SK-N-SH (cell line): ENCODE measurements around the gene C1orf210. TPM values are rescaled to one million over a fixed set of nuclear protein-coding genes. Genes with fewer than 3 reads are reported as not detected.

Experiments used
- CTCF ChIA-PET: fragments of 300-600, 350-600 bp; formaldehyde crosslinking; extraction: SDS; loops from one replicate; lab custom pipeline; 2021; lab: Yijun Ruan, JAX
- POLR2A ChIA-PET: fragments of 350-600 bp; sonication (Branson Sonifier 250); formaldehyde crosslinking; extraction: SDS; loops from one replicate; lab custom pipeline; 2020; ENCODE audit warnings: antibody characterized with exemption, inconsistent platforms; lab: Yijun Ruan, JAX
- DNase-seq: peaks from one replicate; pipeline ENCODE4 v3.0.0; 2012
- H2AFZ ChIP-seq: fragments of 200-600 bp; sonication (generic); 2 replicates; pipeline ENCODE4 v1.8.1; 2016; ENCODE audit warnings: antibody characterized with exemption, mild to moderate bottlenecking, low read depth
- H3F3A ChIP-seq: fragments of 200-600 bp; sonication (generic); replicated peaks from 2 replicates; pipeline ENCODE3; 2016; ENCODE audit warnings: antibody characterized with exemption, mild to moderate bottlenecking; ENCODE audit not compliant: insufficient read depth
- H3K27ac ChIP-seq, 2 experiments: fragments of 200-500 bp in 1 of 2; fragments of 200-600 bp in 1 of 2; sonication (Bioruptor generic) in 1 of 2; sonication (generic), shearing (Covaris generic) in 1 of 2; 2 replicates each; pipeline versions ENCODE4 v1.5.1 to v1.6.1; 2014 to 2016; ENCODE audit warnings: low read depth in 2 of 2, inconsistent platforms in 1 of 2, low read length in 1 of 2, mild to moderate bottlenecking in 1 of 2, mixed read lengths in 1 of 2
- H3K27me3 ChIP-seq: fragments of 200-600 bp; sonication (generic), shearing (Covaris generic); 2 replicates; pipeline ENCODE4 v1.6.1; 2016; ENCODE audit warnings: mixed run types; ENCODE audit not compliant: insufficient read depth
- H3K36me3 ChIP-seq, 2 experiments: fragments of 200-500 bp in 1 of 2; fragments of 200-600 bp in 1 of 2; sonication (Bioruptor generic) in 1 of 2; sonication (generic) in 1 of 2; replicated peaks in 1 of 2; 2 replicates each; pipeline versions ENCODE3 to v1.5.1; 2014 to 2016; ENCODE audit warnings: low read length in 1 of 2, mild to moderate bottlenecking in 1 of 2; ENCODE audit not compliant: insufficient read depth in 2 of 2, control insufficient read depth in 1 of 2
- H3K4me1 ChIP-seq, 2 experiments: fragments of 200-500 bp in 1 of 2; fragments of 200-600 bp in 1 of 2; sonication (Bioruptor generic) in 1 of 2; sonication (generic), shearing (Covaris generic) in 1 of 2; 2 replicates each; pipeline versions ENCODE4 v1.5.1 to v1.6.1; 2014 to 2016; ENCODE audit warnings: low read depth in 1 of 2, low read length in 1 of 2, mixed run types in 1 of 2; ENCODE audit not compliant: insufficient read depth in 2 of 2, control insufficient read depth in 1 of 2
- H3K4me2 ChIP-seq: fragments of 200-600 bp; sonication (generic), shearing (Covaris generic); 2 replicates; pipeline ENCODE4 v1.6.1; 2017; ENCODE audit warnings: mixed run types
- H3K4me3 ChIP-seq, 2 experiments: fragments of 200-500 bp in 1 of 2; fragments of 200-600 bp in 1 of 2; sonication (Bioruptor generic) in 1 of 2; sonication (generic), shearing (Covaris generic) in 1 of 2; 2 replicates each; pipeline versions ENCODE4 v1.5.1 to v1.8.1; 2014 to 2016; ENCODE audit warnings: low read depth in 2 of 2, inconsistent platforms in 1 of 2, low read length in 1 of 2, mild to moderate bottlenecking in 1 of 2, mixed read lengths in 1 of 2, moderate library complexity in 1 of 2
- H3K79me2 ChIP-seq: fragments of 200-600 bp; sonication (generic); 2 replicates; pipeline ENCODE4 v1.8.1; 2017; ENCODE audit warnings: mild to moderate bottlenecking; ENCODE audit not compliant: insufficient read depth
- H3K9ac ChIP-seq: fragments of 200-600 bp; sonication (generic); 2 replicates; pipeline ENCODE4 v1.6.1; 2017; ENCODE audit warnings: mixed run types
- H3K9me2 ChIP-seq: fragments of 200-600 bp; sonication (generic); 2 replicates; pipeline ENCODE4 v1.6.1; 2017; ENCODE audit warnings: mixed run types
- H3K9me3 ChIP-seq: fragments of 200-600 bp; sonication (generic); 2 replicates; pipeline ENCODE4 v1.6.1; 2017; ENCODE audit warnings: mixed run types, mild to moderate bottlenecking, moderate library complexity
- H4K20me1 ChIP-seq: fragments of 200-600 bp; sonication (generic); 2 replicates; pipeline ENCODE4 v1.6.1; 2017; ENCODE audit warnings: mild to moderate bottlenecking, mixed run types; ENCODE audit not compliant: insufficient read depth
- GATA2 ChIP-seq: sonication (generic); formaldehyde crosslinking; IDR thresholded peaks from 2 replicates; pipeline ENCODE4 v1.5.0; 2020; ENCODE audit warnings: mild to moderate bottlenecking, missing genetic modification reagents
- JUND ChIP-seq: IDR thresholded peaks from 2 replicates; pipeline ENCODE4 v1.4.0; 2012
- POLR2AphosphoS5 ChIP-seq: IDR thresholded peaks from 2 replicates; pipeline ENCODE4 v1.6.1; 2012; ENCODE audit warnings: low read depth, low read length
- RCOR1 ChIP-seq: fragments of 150-350 bp; IDR thresholded peaks from 2 replicates; pipeline ENCODE4 v1.6.1; 2017; ENCODE audit warnings: antibody characterized with exemption, low read length
- RFX5 ChIP-seq: IDR thresholded peaks from 2 replicates; pipeline ENCODE4 v1.6.1; 2012; ENCODE audit warnings: mild to moderate bottlenecking, improper control_type of control experiment, low read length
- SMC3 ChIP-seq: IDR thresholded peaks from 2 replicates; pipeline ENCODE4 v1.6.1; 2012; ENCODE audit warnings: low read depth, low read length, improper control_type of control experiment
- TAF1 ChIP-seq: IDR thresholded peaks from 2 replicates; pipeline ENCODE4 v1.6.1; 2012; ENCODE audit warnings: low read depth, mild to moderate bottlenecking, low read length, moderate library complexity, borderline replicate concordance
- WGBS: methylation state at CpG from one replicate; pipeline ENCODE4 v1.1.6; 2017; ENCODE audit warnings: low lambda C conversion rate; 5-methylcytosine and 5-hydroxymethylcytosine counted together
- polyA plus RNA-seq, 3 experiments: library from polyadenylated mRNA; depleted of rRNA; stranded (reverse); fragments of >200 nt; gene quantifications; 2 replicates each; pipeline ENCODE4 v1.2.3, GENCODE V29; 2012
- TF ChIP-seq, protein P1 (sequence below): IDR thresholded peaks from 2 replicates; pipeline ENCODE4 v1.6.1; 2012; ENCODE audit warnings: mild to moderate bottlenecking, low read depth, low read length, moderate library complexity
- TF ChIP-seq, protein P2 (sequence below): IDR thresholded peaks from 2 replicates; pipeline ENCODE4 v1.4.0; 2012; ENCODE audit warnings: low read depth, borderline replicate concordance
- TF ChIP-seq, protein P3 (sequence below): IDR thresholded peaks from 2 replicates; pipeline ENCODE4 v1.4.0; 2012; ENCODE audit warnings: low read depth
- TF ChIP-seq, protein P4 (sequence below): fragments of 150-350 bp; IDR thresholded peaks from 2 replicates; pipeline ENCODE4 v1.6.1; 2017; ENCODE audit warnings: antibody characterized with exemption, low read length, low read depth, borderline replicate concordance

Gene C1orf210
- polyA plus RNA-seq, 1 of the 3 experiments (the other 2 are of a cell fraction): not detected

DNA sequence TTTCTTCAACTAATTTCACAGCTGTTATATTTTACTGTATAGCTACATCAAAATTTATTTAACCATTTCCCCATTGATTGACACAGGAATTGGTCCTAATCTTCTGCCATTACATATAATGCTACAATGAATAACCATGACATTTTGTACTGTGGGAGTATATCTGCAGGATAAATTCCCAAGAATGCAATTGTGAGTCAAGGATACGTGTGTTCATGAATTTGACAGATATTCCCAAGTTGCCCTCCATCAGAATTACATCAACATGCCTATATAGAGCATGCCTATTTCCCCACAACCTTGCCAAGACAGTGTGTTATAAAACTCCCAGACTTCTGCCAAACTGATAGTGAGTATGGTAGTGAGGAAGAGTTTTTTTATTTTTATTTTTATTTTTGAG is 12.7 kb upstream of the C1orf210 start:
- H3K4me3 ChIP-seq: no peak overlapping the region
- TF ChIP-seq, protein P1, sequence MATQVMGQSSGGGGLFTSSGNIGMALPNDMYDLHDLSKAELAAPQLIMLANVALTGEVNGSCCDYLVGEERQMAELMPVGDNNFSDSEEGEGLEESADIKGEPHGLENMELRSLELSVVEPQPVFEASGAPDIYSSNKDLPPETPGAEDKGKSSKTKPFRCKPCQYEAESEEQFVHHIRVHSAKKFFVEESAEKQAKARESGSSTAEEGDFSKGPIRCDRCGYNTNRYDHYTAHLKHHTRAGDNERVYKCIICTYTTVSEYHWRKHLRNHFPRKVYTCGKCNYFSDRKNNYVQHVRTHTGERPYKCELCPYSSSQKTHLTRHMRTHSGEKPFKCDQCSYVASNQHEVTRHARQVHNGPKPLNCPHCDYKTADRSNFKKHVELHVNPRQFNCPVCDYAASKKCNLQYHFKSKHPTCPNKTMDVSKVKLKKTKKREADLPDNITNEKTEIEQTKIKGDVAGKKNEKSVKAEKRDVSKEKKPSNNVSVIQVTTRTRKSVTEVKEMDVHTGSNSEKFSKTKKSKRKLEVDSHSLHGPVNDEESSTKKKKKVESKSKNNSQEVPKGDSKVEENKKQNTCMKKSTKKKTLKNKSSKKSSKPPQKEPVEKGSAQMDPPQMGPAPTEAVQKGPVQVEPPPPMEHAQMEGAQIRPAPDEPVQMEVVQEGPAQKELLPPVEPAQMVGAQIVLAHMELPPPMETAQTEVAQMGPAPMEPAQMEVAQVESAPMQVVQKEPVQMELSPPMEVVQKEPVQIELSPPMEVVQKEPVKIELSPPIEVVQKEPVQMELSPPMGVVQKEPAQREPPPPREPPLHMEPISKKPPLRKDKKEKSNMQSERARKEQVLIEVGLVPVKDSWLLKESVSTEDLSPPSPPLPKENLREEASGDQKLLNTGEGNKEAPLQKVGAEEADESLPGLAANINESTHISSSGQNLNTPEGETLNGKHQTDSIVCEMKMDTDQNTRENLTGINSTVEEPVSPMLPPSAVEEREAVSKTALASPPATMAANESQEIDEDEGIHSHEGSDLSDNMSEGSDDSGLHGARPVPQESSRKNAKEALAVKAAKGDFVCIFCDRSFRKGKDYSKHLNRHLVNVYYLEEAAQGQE: no peak
- TF ChIP-seq POLR2AphosphoS5: no peak
- TF ChIP-seq, protein P2, sequence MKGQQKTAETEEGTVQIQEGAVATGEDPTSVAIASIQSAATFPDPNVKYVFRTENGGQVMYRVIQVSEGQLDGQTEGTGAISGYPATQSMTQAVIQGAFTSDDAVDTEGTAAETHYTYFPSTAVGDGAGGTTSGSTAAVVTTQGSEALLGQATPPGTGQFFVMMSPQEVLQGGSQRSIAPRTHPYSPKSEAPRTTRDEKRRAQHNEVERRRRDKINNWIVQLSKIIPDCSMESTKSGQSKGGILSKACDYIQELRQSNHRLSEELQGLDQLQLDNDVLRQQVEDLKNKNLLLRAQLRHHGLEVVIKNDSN: no peak
- no peak for TF ChIP-seq RFX5
- TF ChIP-seq, protein P3, sequence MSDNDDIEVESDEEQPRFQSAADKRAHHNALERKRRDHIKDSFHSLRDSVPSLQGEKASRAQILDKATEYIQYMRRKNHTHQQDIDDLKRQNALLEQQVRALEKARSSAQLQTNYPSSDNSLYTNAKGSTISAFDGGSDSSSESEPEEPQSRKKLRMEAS: no peak
- no peak for TF ChIP-seq SMC3
- no peak for TF ChIP-seq RCOR1
- TF ChIP-seq, protein P4, sequence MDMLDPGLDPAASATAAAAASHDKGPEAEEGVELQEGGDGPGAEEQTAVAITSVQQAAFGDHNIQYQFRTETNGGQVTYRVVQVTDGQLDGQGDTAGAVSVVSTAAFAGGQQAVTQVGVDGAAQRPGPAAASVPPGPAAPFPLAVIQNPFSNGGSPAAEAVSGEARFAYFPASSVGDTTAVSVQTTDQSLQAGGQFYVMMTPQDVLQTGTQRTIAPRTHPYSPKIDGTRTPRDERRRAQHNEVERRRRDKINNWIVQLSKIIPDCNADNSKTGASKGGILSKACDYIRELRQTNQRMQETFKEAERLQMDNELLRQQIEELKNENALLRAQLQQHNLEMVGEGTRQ: no peak
- no peak for TF ChIP-seq TAF1
- TF ChIP-seq, all 33 proteins: peak for 0
- Histone ChIP-seq H3K36me3 (no peaks in the 10 kb centered on the region), H3K4me2 (no peak overlapping the region), H3K9me3 (no peaks in the 10 kb centered on the region), H3K27me3 (no peaks in the 10 kb centered on the region), H3K9me2 (no peaks in the 10 kb centered on the region), H3F3A (no peaks in the 10 kb centered on the region), H3K79me2 (no peaks in the 10 kb centered on the region), H4K20me1 (no peaks in the 10 kb centered on the region), H3K27ac (no peak overlapping the region), H2AFZ (no peak overlapping the region), H3K9ac (no peak overlapping the region), H3K4me1 (0 out of 4 replicates have a peak, but pooled peaks cover 0 to 6% of the 10 kb centered on the region in 2 experiments)
- DNase-seq: no peak
- ChIA-PET POLR2A (no interaction called here), CTCF (no interaction called here)
- 25% methylated on average over 1 of the region's 1 CpG for WGBS

DNA sequence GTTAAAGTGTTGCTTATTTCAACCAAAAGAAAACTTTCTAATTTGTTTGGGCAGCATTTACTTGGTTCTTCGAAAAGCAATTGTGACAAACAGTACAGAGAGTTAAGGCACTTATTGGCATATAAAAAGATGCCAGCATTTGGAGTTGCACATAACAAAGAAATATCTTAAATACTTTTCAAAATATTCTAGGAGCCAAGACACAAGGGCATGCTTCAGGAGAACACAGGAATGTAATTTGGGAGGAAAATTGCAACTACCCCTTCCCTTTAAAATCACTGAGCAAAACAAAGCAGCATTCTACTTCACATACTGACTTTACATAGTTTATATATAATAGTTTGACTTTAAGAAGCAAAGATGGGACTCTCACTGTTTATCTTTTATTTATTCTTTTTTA is 10.8 kb upstream of the C1orf210 start:
- no peak overlapping the region for H3K4me2 ChIP-seq
- POLR2A ChIA-PET: no interaction called here
- H3K9me3 ChIP-seq: no peaks in the 10 kb centered on the region
- H3K27me3 ChIP-seq: no peaks in the 10 kb centered on the region
- H3K79me2 ChIP-seq: no peaks in the 10 kb centered on the region
- WGBS: 51% methylated on average over 1 of the region's 1 CpG
- CTCF ChIA-PET: interaction anchor here (0.7 kb wide), 1 partner anchor 572 kb away, joined by 3 read pairs; no protein-coding TSS in a partner anchor
- H3K36me3 ChIP-seq: no peaks in the 10 kb centered on the region
- H3K9me2 ChIP-seq: no peaks in the 10 kb centered on the region
- TF ChIP-seq, protein P4: no peak
- TF ChIP-seq JUND: no peak
- TF ChIP-seq GATA2 (CRISPR knock-in tag): no peak
- H3K4me1 ChIP-seq: 0 out of 4 replicates have a peak, but pooled peaks cover 0 to 6% of the 10 kb centered on the region in 2 experiments
- no peak for DNase-seq
- H3K27ac ChIP-seq: no peak overlapping the region
- no peaks in the 10 kb centered on the region for H3F3A ChIP-seq
- H2AFZ ChIP-seq: no peak overlapping the region
- no peaks in the 10 kb centered on the region for H4K20me1 ChIP-seq
- no peak overlapping the region for H3K4me3 ChIP-seq
- no peak overlapping the region for H3K9ac ChIP-seq
